GM12801 (cell line): Measurements from ENCODE around the gene NEAT1.

Experiments used
- TF ChIP-seq, protein P1 (sequence below): IDR thresholded peaks from one replicate; pipeline ENCODE4 v1.5.1; 2011; ENCODE audit warnings: control low read depth; ENCODE audit not compliant: insufficient read length; ENCODE audit errors: extremely low read depth

NEAT1 gene

DNA sequence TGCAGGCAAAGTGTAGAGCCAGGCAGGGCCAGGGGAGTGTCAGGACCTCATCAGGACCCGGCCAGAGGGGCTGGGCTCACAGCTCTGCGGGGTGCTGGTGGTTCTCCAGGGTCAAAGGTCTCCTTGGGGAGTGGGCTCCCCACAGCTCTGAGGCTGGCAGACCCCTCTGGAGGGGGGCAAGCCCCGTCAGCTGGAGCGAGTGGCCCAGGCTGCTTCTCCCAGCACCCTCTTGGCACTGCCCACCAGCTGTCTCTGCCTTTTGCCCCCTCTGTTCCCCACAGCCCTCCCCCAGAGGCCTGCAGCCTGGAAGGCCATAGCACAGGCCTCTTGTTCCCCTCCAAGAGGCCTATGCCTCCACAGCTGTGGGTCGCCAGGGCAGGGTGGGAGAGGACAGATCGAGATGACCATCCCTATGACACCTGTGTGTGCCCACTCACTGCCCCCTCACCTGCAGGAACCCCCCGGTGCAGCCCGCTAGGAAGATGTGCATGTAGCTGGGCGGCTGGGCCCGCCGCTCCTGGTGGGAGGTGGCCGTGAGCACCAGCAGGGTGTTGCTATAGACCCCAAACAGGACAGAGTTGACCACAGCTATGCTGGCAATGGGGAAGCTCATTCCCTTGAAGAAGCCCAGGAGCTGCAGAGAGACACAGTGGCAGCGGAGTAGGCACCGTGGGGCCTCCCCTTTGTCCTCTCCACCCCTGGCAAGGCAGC lies 43.5 kb upstream of the NEAT1 start:
- TF ChIP-seq, protein P1, sequence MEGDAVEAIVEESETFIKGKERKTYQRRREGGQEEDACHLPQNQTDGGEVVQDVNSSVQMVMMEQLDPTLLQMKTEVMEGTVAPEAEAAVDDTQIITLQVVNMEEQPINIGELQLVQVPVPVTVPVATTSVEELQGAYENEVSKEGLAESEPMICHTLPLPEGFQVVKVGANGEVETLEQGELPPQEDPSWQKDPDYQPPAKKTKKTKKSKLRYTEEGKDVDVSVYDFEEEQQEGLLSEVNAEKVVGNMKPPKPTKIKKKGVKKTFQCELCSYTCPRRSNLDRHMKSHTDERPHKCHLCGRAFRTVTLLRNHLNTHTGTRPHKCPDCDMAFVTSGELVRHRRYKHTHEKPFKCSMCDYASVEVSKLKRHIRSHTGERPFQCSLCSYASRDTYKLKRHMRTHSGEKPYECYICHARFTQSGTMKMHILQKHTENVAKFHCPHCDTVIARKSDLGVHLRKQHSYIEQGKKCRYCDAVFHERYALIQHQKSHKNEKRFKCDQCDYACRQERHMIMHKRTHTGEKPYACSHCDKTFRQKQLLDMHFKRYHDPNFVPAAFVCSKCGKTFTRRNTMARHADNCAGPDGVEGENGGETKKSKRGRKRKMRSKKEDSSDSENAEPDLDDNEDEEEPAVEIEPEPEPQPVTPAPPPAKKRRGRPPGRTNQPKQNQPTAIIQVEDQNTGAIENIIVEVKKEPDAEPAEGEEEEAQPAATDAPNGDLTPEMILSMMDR = no peak

DNA sequence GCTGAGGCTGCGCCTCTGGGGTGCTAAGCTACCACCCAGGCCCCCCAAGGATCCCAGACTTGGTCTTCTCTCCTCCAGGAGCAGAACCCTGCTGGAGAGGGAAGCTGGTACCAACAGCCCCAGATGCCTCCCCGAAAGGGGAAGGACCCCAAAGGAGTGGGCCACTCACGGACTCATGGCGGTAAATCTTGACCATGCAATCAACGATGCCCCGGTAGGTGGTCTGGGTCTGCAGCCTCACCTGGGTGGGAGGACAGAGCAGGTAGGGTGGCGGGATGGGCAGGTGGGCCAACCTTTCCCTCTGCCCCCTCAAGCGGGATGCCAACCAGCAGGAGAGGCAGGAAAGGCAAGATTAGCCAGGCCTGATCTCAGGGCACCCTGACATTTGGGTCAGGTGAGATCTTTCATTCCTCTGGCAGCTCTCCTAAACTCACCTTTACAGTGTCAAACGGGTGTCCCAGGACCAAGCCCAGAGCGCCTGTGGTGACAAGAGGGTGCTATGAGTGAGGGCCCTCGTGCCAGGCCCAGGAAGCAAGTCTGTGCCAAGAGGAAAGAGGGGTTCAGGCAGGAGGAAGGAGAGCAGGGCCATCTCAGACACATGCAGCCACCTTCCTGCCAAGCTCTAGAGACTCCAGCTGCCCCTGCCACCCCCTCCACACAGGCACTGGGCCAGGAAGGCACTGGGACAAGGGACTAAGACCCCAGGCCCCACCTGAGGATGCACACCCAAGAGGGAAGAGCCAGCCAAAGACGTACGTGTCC lies 42.7 kb upstream of the NEAT1 start:
- TF ChIP-seq, protein P1 = no peak

DNA sequence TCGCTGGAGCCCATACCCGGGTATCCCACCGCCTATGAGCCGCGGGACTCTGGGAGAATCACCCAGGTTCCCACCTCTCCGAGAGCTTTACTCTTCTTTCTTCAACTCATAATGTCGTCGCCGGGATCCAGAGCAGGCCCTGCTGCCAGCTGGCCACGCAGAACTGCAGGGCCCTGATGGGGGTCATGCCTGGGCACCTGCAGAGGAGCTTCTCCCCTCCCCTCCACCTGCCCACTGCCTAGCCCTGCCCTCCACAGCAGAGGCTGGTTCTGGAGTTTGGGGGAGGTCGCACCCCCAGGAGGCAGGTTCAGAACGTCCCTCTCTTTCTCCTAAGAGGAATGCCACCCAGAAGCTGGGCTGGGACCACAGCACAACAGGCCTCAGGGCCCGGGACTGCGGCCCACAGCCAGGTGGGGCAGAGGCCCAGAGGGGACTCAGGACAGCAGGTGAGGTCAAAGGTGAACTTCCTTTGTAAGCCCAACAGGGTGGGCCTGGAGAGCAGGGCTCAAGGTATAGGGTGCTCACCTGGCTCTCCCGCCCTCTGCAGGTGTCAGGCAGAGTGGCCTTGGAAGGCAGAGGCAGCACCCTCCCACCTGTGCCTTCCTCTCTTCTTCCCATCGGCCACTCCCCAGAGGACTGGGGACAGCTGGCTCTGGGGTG lies 42.0 kb upstream of the NEAT1 start:
- TF ChIP-seq, protein P1 = no peak

DNA sequence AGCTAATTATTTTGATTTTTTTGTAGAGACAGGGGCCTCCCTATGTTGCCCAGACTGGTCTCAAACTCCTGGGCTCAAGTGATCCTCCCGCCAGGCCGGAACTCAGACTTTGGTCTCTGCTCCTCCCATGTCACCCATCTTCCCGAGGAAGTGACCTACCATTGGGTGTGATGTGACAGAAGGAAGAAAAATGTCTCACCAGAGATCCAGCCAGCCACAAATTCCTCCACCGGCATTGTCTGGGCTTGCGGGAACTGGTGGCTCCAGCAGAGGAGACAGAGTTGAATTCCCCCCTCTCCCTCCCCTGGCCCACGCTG lies 40.9 kb upstream of the NEAT1 start:
- TF ChIP-seq, protein P1 = no peak

DNA sequence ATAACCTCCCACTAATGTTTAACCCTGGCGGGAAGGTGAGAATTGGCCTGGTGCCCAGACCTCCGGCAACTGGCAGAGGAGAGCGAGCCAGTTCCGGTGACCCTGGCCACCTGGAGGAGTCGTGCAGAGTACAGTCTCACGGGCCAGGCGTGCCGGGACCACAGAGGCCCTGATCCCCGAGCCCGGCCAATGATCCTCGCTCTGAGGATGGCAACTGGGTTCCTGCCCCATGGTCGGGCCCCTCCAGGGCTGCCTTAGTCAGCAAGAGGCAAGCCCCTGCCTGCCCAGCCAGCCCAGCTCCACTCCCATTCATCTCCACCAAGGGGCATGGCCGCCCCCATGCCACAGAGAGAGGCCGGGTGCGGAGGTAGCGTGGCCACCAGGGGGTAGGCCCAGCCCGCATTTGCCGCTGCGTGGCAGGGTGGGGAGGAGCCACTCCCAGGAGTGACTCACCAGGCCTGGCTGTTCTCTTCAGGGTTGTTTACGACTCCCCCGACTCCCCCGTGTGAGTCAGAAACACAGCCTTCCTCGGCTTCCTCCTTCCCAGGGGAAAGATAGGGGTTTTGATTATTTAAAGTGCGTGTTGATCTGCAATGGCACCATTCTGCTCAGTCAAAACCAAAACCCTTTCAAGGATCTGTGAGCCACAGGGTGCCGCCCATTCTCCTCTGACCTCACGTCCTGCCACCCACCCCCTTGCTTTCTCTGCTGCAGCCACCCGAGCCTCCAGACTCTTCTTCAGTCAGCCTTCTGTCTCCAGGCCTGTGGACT lies 40.4 kb upstream of the NEAT1 start, which contains the start of gene SLC25A45:
SLC25A45 (minus strand) TSS at position 614 of the 771 bp plus-strand sequence. CDS start 695 bp downstream, outside the sequence.
- TF ChIP-seq, protein P1 = no peak

DNA sequence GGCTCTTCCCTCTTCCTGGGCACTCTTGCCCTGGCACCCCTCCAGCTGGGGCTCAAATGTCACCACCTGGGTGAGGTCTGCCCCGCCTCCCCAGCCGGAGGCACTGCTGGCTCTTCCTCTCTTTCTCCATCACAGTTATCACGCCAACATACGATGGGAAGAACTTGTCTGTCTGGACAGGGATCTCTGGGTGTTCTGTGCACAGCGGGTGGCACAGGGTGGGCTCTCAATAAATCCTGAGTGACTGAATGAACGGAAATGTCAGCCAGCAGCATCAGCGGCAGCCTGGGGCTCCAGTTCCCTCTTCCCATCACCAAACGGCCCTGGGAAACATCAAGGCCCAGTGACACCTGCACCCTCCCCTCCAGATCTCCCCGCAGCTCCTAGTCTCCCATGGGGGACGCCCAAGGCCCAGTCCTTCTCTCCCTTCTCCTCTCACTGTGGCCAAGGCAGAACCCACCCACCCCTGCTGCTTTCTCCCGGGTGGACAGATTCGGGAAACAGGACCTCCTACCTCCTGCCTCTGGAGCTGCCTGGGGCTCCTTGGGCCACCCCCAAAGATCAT lies 39.7 kb upstream of the NEAT1 start:
- TF ChIP-seq, protein P1 = no peak
